Panc1 (cell line): ENCODE measurements around the gene RHOU. TPM values are rescaled to one million over a fixed set of nuclear protein-coding genes. Genes with fewer than 3 reads are reported as not detected.

Experiments used
- ATAC-seq: fragments of 200-7000 bp; cut with Tn5 transposase; 2 replicates; pipeline ENCODE4 v1.9.1; 2020; ENCODE audit warnings: mild to moderate bottlenecking, moderate library complexity
- BruUV-seq: library from RNA; stranded (reverse); fragments of 400-500 nt; replicated peaks from 2 replicates; lab custom pipeline; 2021; lab: Mats Ljungman, UMichigan
- CTCF ChIA-PET: fragments of 300-600 bp; sonication (Branson Sonifier 250); formaldehyde crosslinking; loops from one replicate; lab custom pipeline; 2022; ENCODE audit warnings: antibody characterized with exemption; lab: Charles Lee
- POLR2A ChIA-PET: fragments of 300-600 bp; sonication (Branson Sonifier 250); formaldehyde crosslinking; loops from one replicate; lab custom pipeline; 2022; ENCODE audit warnings: antibody characterized with exemption; lab: Charles Lee
- DNase-seq: peaks from one replicate; pipeline ENCODE4 v3.0.0-alpha.2; 2010; ENCODE audit warnings: low read depth, low spot score
- H3K27ac ChIP-seq: 2 replicates; pipeline ENCODE4 v1.5.1; 2011; ENCODE audit warnings: mild to moderate bottlenecking, low read length, inconsistent platforms
- H3K27me3 ChIP-seq: fragments of 200-500 bp; sonication (Bioruptor generic); 2 replicates; pipeline ENCODE4 v1.6.0; 2014; ENCODE audit warnings: low read length, inconsistent platforms; ENCODE audit not compliant: control insufficient read depth, insufficient read depth
- H3K36me3 ChIP-seq: fragments of 200-500 bp; sonication (Bioruptor generic); 2 replicates; pipeline ENCODE4 v1.5.1; 2014; ENCODE audit warnings: inconsistent platforms, mild to moderate bottlenecking, low read length, moderate library complexity; ENCODE audit not compliant: control insufficient read depth, insufficient read depth
- H3K4me1 ChIP-seq: 2 replicates; pipeline ENCODE4 v1.5.1; 2011; ENCODE audit warnings: inconsistent platforms, mild to moderate bottlenecking, low read length, moderate library complexity; ENCODE audit not compliant: control insufficient read depth, insufficient read depth
- H3K4me3 ChIP-seq, 2 experiments: 2 replicates each; pipeline ENCODE4 v1.5.1; 2011 to 2012; ENCODE audit warnings: low read depth in 2 of 2, low read length in 2 of 2, mild to moderate bottlenecking in 2 of 2, inconsistent platforms in 1 of 2, moderate library complexity in 1 of 2
- H3K9me3 ChIP-seq: fragments of 200-500 bp; sonication (Bioruptor generic); 2 replicates; pipeline ENCODE4 v1.5.1; 2014; ENCODE audit warnings: low read depth, mild to moderate bottlenecking, inconsistent platforms, low read length, moderate library complexity; ENCODE audit not compliant: control insufficient read depth, insufficient read depth
- POLR2AphosphoS5 ChIP-seq: IDR thresholded peaks from 2 replicates; pipeline ENCODE4 v1.6.1; 2012; ENCODE audit warnings: mild to moderate bottlenecking, low read depth, low read length, moderate library complexity
- REST ChIP-seq, 2 experiments: IDR thresholded peaks; 2 replicates each; pipeline ENCODE4 v1.6.1; 2011 to 2012; ENCODE audit warnings: low read depth in 2 of 2, control low read depth in 1 of 2, low read length in 1 of 2, mild to moderate bottlenecking in 1 of 2, moderate library complexity in 1 of 2; ENCODE audit not compliant: insufficient read depth in 1 of 2
- SIN3A ChIP-seq: IDR thresholded peaks from 2 replicates; pipeline ENCODE4 v1.6.1; 2012; ENCODE audit warnings: low read depth, mild to moderate bottlenecking, low read length, moderate library complexity, borderline replicate concordance; ENCODE audit not compliant: insufficient read depth
- TCF7L2 ChIP-seq: IDR thresholded peaks from 2 replicates; pipeline ENCODE4 v1.6.1; 2011; ENCODE audit warnings: mild to moderate bottlenecking, low read depth, low read length, inconsistent platforms
- in situ Hi-C: cut with HindIII; loops from 2 replicates; pipeline ENCODE4 v1.10.0; 2016; ENCODE audit warnings: low sequenced_read_pairs, low pct_unique_long_range_greater_than_20kb
- intact Hi-C: fragments of 100-400 bp; cut with micrococcal nuclease; formaldehyde crosslinking; loops from one replicate; pipeline ENCODE4 v1.10.0; 2022; ENCODE audit not compliant: unreplicated experiment
- total RNA-seq: library from RNA; stranded (reverse); gene quantifications from one replicate; pipeline ENCODE4 v1.2.1, GENCODE V29; 2021; ENCODE audit not compliant: unreplicated experiment
- TF ChIP-seq, protein P1 (sequence below): fragments of 450-650 bp; IDR thresholded peaks from 2 replicates; pipeline ENCODE4 v1.5.1; 2017; ENCODE audit warnings: mild to moderate bottlenecking

The RHOU gene
- total RNA-seq, 1 experiment from 2014 or later, result 9.2 TPM

- CTCF ChIA-PET, result no interaction called here
- no peak for ATAC-seq
- no TSS peak for BruUV-seq
Observed at GRCh38 chr1:228766788-228767187, 31.5 kb downstream of the RHOU start.

DNA sequence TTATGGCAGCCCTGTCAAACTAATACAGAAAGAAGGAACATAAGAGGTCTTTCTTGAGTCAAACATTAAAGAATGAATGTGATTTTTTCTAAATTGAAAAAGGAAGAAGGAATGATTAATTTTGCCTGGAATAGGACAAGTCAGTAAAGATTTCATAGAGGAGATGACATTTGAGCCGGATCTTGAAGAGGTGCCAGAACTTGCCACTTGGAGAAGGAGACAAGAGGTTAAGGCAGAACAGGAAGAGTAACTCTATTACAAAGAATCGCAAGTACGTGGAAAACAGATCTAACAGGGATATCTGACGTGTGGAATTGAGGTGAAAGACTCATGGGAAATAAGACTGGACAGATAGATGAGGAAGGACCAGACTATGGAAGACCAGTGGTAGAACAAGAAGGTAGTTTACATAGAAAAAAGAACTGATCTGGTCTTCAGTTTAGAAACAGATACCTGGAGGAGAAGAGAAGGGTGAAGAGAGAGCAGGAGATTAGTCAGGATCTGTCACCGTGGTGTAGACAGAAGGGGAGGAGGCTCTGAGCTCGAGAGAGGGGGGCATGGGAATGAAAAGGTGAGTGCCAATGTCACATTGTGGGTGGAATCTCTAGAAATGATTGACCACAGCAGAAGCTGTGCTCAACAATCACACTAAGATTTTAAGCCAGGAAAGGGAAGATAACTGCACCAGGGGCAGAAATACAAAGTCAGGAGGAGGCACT is 32.5 kb downstream of the RHOU start:
- no peak overlapping the region for H3K27ac ChIP-seq
- TF ChIP-seq REST (IDR thresholded peaks at IDR 0.05; ENCODE audit: insufficient read depth in 1 of 2, low read depth in 2 of 2, low read length in 1 of 2) (no peak), TCF7L2 (no peak)
- intact Hi-C loops (no loop called here), in situ Hi-C loops (no loop called here)
- no peaks in the 10 kb centered on the region for H3K27me3 ChIP-seq
- no peaks in the 10 kb centered on the region for H3K36me3 ChIP-seq
- ChIA-PET POLR2A (no interaction called here), CTCF (no interaction called here)
- no peaks in the 10 kb centered on the region for H3K4me1 ChIP-seq
- no TSS peak for BruUV-seq
- DNase-seq (no peak), ATAC-seq (no peak)
- no peak overlapping the region for H3K4me3 ChIP-seq
- no peaks in the 10 kb centered on the region for H3K9me3 ChIP-seq

More at GRCh38 chr1:228766788-228767187, 31.5 kb downstream of the RHOU start:
- no peak overlapping the region for H3K27ac ChIP-seq
- no peaks in the 10 kb centered on the region for H3K4me1 ChIP-seq
- TF ChIP-seq, protein P1, sequence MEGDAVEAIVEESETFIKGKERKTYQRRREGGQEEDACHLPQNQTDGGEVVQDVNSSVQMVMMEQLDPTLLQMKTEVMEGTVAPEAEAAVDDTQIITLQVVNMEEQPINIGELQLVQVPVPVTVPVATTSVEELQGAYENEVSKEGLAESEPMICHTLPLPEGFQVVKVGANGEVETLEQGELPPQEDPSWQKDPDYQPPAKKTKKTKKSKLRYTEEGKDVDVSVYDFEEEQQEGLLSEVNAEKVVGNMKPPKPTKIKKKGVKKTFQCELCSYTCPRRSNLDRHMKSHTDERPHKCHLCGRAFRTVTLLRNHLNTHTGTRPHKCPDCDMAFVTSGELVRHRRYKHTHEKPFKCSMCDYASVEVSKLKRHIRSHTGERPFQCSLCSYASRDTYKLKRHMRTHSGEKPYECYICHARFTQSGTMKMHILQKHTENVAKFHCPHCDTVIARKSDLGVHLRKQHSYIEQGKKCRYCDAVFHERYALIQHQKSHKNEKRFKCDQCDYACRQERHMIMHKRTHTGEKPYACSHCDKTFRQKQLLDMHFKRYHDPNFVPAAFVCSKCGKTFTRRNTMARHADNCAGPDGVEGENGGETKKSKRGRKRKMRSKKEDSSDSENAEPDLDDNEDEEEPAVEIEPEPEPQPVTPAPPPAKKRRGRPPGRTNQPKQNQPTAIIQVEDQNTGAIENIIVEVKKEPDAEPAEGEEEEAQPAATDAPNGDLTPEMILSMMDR, result no peak
- TF ChIP-seq POLR2AphosphoS5 (no peak), SIN3A (no peak), REST (IDR thresholded peaks at IDR 0.05; ENCODE audit: insufficient read depth in 1 of 2, low read depth in 2 of 2, low read length in 1 of 2) (no peak), TCF7L2 (no peak)
- DNase-seq, result no peak
- POLR2A ChIA-PET, result no interaction called here
- in situ Hi-C loops (no loop called here), intact Hi-C loops (no loop called here)
- no peak overlapping the region for H3K4me3 ChIP-seq
- H3K27me3 ChIP-seq, result no peaks in the 10 kb centered on the region; the same call in 1 of the 2 replicates
- H3K36me3 ChIP-seq, result no peaks in the 10 kb centered on the region
- H3K9me3 ChIP-seq, result no peaks in the 10 kb centered on the region
